Endothelial cell of umbilical vein (primary cell): ENCODE results near the gene IGSF23. TPM values are rescaled to one million over a fixed set of nuclear protein-coding genes. Genes with fewer than 3 reads are reported as not detected.

Experiments used
- BruUV-seq: library from RNA; stranded (reverse); fragments of 400-500 nt; replicated peaks from 2 replicates; lab custom pipeline; 2021; lab: Mats Ljungman, UMichigan
- CTCF ChIA-PET: fragments of 300-600, 350-600 bp; sonication (Branson Sonifier 250); formaldehyde crosslinking; loops from one replicate; lab custom pipeline; 2021; ENCODE audit warnings: antibody characterized with exemption, inconsistent platforms; lab: Charles Lee
- POLR2A ChIA-PET: fragments of 300-600, 350-600 bp; sonication (Branson Sonifier 250); formaldehyde crosslinking; loops from one replicate; lab custom pipeline; 2021; ENCODE audit warnings: antibody characterized with exemption, inconsistent platforms; lab: Charles Lee
- DNase-seq: peaks from one replicate; pipeline ENCODE4 v3.0.0-alpha.2; 2011; ENCODE audit warnings: low read depth, low spot score
- FAIRE-seq: peaks from 2 replicates; lab custom pipeline; 2011; peaks lifted over from hg19 to GRCh38; lab: Jason Lieb, UNC
- H2AFZ ChIP-seq: 2 replicates; pipeline ENCODE4 v1.6.0; 2012; ENCODE audit warnings: low read depth, low read length, control low read depth, inconsistent platforms
- H3K27ac ChIP-seq: 2 replicates; pipeline ENCODE4 v1.5.1; 2011; ENCODE audit warnings: low read depth, mild to moderate bottlenecking, control low read depth, low read length, moderate library complexity; ENCODE audit not compliant: insufficient read depth
- H3K27me3 ChIP-seq, 2 experiments: 2 replicates each; pipeline versions ENCODE4 v1.6.0 to v1.6.1; 2011; ENCODE audit warnings: low read length in 2 of 2, mixed read lengths in 1 of 2; ENCODE audit not compliant: control insufficient read depth in 2 of 2, insufficient read depth in 2 of 2
- H3K36me3 ChIP-seq, 2 experiments: 2 replicates in 1 of 2; 3 replicates in 1 of 2; pipeline ENCODE4 v1.5.1; 2011; ENCODE audit warnings: low read length in 2 of 2, mild to moderate bottlenecking in 1 of 2, moderate library complexity in 1 of 2; ENCODE audit not compliant: control insufficient read depth in 2 of 2, insufficient read depth in 2 of 2; ENCODE audit errors: extremely low read depth in 1 of 2
- H3K4me1 ChIP-seq: 3 replicates; pipeline ENCODE4 v1.5.1; 2011; ENCODE audit warnings: mild to moderate bottlenecking, low read length; ENCODE audit not compliant: control insufficient read depth, insufficient read depth; ENCODE audit errors: extremely low read depth
- H3K4me2 ChIP-seq: 2 replicates; pipeline ENCODE4 v1.6.1; 2011; ENCODE audit warnings: low read length, control low read depth, mixed read lengths; ENCODE audit not compliant: insufficient read depth
- H3K4me3 ChIP-seq, 3 experiments: fragments of 200-600 bp in 1 of 3; sonication (generic), shearing (Covaris generic) in 1 of 3; replicated peaks in 1 of 3; 2 replicates each; pipeline ENCODE4 v1.5.1; 2011 to 2016; ENCODE audit warnings: control low read depth in 3 of 3, low read length in 3 of 3, mild to moderate bottlenecking in 2 of 3, inconsistent platforms in 1 of 3, low read depth in 1 of 3, moderate library complexity in 1 of 3; ENCODE audit not compliant: insufficient read depth in 1 of 3
- H3K79me2 ChIP-seq: 2 replicates; pipeline ENCODE4 v1.6.0; 2012; ENCODE audit warnings: low read length, inconsistent platforms; ENCODE audit not compliant: control insufficient read depth, insufficient read depth
- H3K9ac ChIP-seq: replicated peaks from 2 replicates; pipeline ENCODE3; 2011; ENCODE audit warnings: low read length, control low read depth; ENCODE audit not compliant: insufficient read depth; ENCODE audit errors: extremely low read depth
- H3K9me1 ChIP-seq: replicated peaks from 3 replicates; pipeline ENCODE4 v1.6.0; 2011; ENCODE audit warnings: mild to moderate bottlenecking, low read length; ENCODE audit not compliant: control insufficient read depth, insufficient read depth; ENCODE audit errors: extremely low read depth
- H3K9me3 ChIP-seq: replicated peaks from 2 replicates; pipeline ENCODE4 v1.5.1; 2012; ENCODE audit warnings: low read length, inconsistent platforms; ENCODE audit not compliant: control insufficient read depth, insufficient read depth
- H4K20me1 ChIP-seq: replicated peaks from 2 replicates; pipeline ENCODE3; 2011; ENCODE audit warnings: mild to moderate bottlenecking, low read length; ENCODE audit not compliant: control insufficient read depth, insufficient read depth; ENCODE audit errors: extremely low read depth
- CTCF ChIP-seq, 2 donors: IDR thresholded peaks; 1 replicate in 1 of 2; 2 replicates in 1 of 2; pipeline ENCODE4 v1.5.1; 2011; ENCODE audit warnings: low read length in 2 of 2, mild to moderate bottlenecking in 2 of 2, moderate library complexity in 2 of 2, control low read depth in 1 of 2, inconsistent platforms in 1 of 2, low read depth in 1 of 2; ENCODE audit not compliant: insufficient read depth in 1 of 2; ENCODE audit errors: extremely low read depth in 1 of 2
- FOS ChIP-seq: IDR thresholded peaks from 2 replicates; pipeline ENCODE4 v1.6.1; 2011; ENCODE audit warnings: mild to moderate bottlenecking, low read length, moderate library complexity, borderline replicate concordance; ENCODE audit not compliant: insufficient read depth
- GATA2 ChIP-seq: IDR thresholded peaks from 2 replicates; pipeline ENCODE4 v1.7.0; 2011; ENCODE audit warnings: low read depth, mild to moderate bottlenecking, moderate library complexity, mixed read lengths, low read length; ENCODE audit not compliant: insufficient read length, insufficient read depth
- JUN ChIP-seq: IDR thresholded peaks from 2 replicates; pipeline ENCODE4 v1.6.1; 2011; ENCODE audit warnings: borderline replicate concordance, low read depth; ENCODE audit not compliant: insufficient read length, insufficient read depth
- MAX ChIP-seq: IDR thresholded peaks from 2 replicates; pipeline ENCODE4 v1.6.1; 2011; ENCODE audit not compliant: insufficient read depth, insufficient read length
- POLR2AphosphoS5 ChIP-seq: IDR thresholded peaks from 2 replicates; pipeline ENCODE4 v1.6.1; 2012; ENCODE audit warnings: low read depth, mild to moderate bottlenecking, control low read depth, low read length, moderate library complexity; ENCODE audit not compliant: insufficient read depth
- dilution Hi-C: fragments of 300-500 bp; cut with MboI; formaldehyde crosslinking; loops from one replicate; pipeline ENCODE4 v1.15.0; 2019; ENCODE audit warnings: low sequenced_read_pairs; ENCODE audit not compliant: extremely low pct_ligation_motif_present
- intact Hi-C: fragments of 100-400 bp; cut with micrococcal nuclease; formaldehyde crosslinking; loops from one replicate; pipeline ENCODE4 v1.10.0; 2022
- polyA plus RNA-seq, 4 experiments: library from polyadenylated mRNA; depleted of rRNA in 3 of 4; stranded (reverse) in 3 of 4; unstranded in 1 of 4; fragments of >200 nt; gene quantifications; 2 replicates each; pipeline versions ENCODE4 v1.2.1 to v1.2.3, GENCODE V29; 2011 to 2012; ENCODE audit warnings: missing spikeins in 1 of 4
- total RNA-seq: library from RNA; stranded (reverse); gene quantifications from 2 replicates; pipeline ENCODE4 v1.2.3, GENCODE V29; 2021

The IGSF23 gene
- total and polyA plus RNA-seq, 2 donors (not counting 3 experiments of a cell fraction or from before 2014, with no cell fraction given), result 0.73 TPM; not detected in 1

- no peaks in the 10 kb centered on the region for H4K20me1 ChIP-seq
- peak overlapping the region; percentile 69 for H3K9ac ChIP-seq
- H3K36me3 ChIP-seq, result no peaks in the 10 kb centered on the region
- CTCF ChIA-PET, result interaction anchor here (0.8 to 3.6 kb wide), 4 partner anchors 16 to 33 kb away, joined by 3 to 21 read pairs (median 4); no protein-coding TSS in a partner anchor
- H3K79me2 ChIP-seq, result no peaks in the 10 kb centered on the region
- dilution Hi-C loops, result no loop called here
- intact Hi-C loops, result no loop called here
- H3K27ac ChIP-seq, result peak overlapping the region; percentile 93
- FAIRE-seq, result no peak
- POLR2A ChIA-PET, result no interaction called here
- H3K4me3 ChIP-seq, result no peak overlapping the region
- H2AFZ ChIP-seq, result no peak overlapping the region
- H3K4me1 ChIP-seq, result peaks cover 60% of the 10 kb centered on the region
- no peaks in the 10 kb centered on the region for H3K9me3 ChIP-seq
- peak; percentile 54 for DNase-seq
- peak overlapping the region; percentile 52 for H3K4me2 ChIP-seq
- H3K27me3 ChIP-seq, result no peaks in the 10 kb centered on the region
- TF ChIP-seq CTCF (IDR thresholded peaks at IDR 0.05; ENCODE audit: extremely low read depth in 1 of 2, insufficient read depth in 1 of 2, low read depth in 1 of 2, low read length in 2 of 2) (no peak), MAX (no peak), FOS (no peak), POLR2AphosphoS5 (no peak), GATA2 (no peak), JUN (no peak)
- no peaks in the 10 kb centered on the region for H3K9me1 ChIP-seq
- no TSS peak for BruUV-seq
These were observed 9.1 kb upstream of the IGSF23 start for GRCh38 chr19:44604241-44604640.
